OCI-LY3 (cell line): ENCODE results near the gene BRSK1.

Experiments used
- EZH2phosphoT487 ChIP-seq: fragments of 200-600 bp; shearing (Covaris generic); IDR thresholded peaks from 2 replicates; pipeline ENCODE4 v1.6.1; 2018; ENCODE audit warnings: antibody characterized with exemption, mixed run types, low read depth
- TF ChIP-seq, protein P1 (sequence below): fragments of 200-600, 300-600 bp; sonication (generic); IDR thresholded peaks from 2 replicates; pipeline ENCODE4 v1.5.1; 2014; ENCODE audit warnings: antibody characterized with exemption, low read length, low read depth

DNA sequence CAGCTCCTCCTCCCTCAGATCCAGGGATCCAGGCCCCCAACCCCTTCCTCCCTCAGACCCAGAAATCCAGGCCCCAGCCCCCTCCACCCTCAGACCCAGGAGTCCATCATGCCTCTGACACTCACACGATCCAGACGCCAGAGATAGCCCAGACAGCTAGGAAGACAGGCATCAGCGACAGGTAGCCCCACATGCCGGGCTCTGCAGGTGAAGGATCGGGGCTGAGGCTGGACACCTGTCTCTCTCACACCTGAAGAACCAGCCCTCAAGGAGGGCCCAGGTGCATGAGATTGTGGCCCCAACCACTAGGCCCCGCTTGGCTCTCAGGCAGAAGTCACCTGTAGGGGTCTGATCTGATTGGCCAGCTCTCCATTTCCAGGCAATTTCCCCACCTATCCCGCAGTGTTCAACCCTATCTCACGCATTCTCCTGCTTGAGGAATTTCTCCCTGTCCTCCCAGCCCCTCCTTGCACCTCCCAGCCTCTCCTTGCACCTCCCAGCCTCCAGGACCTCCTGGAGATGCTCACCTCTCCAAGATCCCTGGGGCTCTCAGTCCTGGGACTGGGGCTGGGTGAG, 37.1 kb downstream of the BRSK1 start:
- TF ChIP-seq, protein P1, sequence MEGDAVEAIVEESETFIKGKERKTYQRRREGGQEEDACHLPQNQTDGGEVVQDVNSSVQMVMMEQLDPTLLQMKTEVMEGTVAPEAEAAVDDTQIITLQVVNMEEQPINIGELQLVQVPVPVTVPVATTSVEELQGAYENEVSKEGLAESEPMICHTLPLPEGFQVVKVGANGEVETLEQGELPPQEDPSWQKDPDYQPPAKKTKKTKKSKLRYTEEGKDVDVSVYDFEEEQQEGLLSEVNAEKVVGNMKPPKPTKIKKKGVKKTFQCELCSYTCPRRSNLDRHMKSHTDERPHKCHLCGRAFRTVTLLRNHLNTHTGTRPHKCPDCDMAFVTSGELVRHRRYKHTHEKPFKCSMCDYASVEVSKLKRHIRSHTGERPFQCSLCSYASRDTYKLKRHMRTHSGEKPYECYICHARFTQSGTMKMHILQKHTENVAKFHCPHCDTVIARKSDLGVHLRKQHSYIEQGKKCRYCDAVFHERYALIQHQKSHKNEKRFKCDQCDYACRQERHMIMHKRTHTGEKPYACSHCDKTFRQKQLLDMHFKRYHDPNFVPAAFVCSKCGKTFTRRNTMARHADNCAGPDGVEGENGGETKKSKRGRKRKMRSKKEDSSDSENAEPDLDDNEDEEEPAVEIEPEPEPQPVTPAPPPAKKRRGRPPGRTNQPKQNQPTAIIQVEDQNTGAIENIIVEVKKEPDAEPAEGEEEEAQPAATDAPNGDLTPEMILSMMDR = no peak
- no peak for TF ChIP-seq EZH2phosphoT487
